Measurements from ENCODE around the gene RHEBL1.

RHEBL1 gene

GRCh38 chr12:49019120-49019430, 50.7 kb downstream of the RHEBL1 start:
- DNase-seq (ENCODE audit: extremely low spot score), result no peak
- ChIA-PET POLR2A (interaction anchor here (0.9 kb wide), 2 partner anchors 62 to 112 kb away, joined by 3 read pairs; partner anchors contain the start of genes ARF3 and TUBA1B), CTCF (interaction anchor here (1.0 to 1.7 kb wide), 3 partner anchors 11 to 73 kb away, joined by 5 to 8 read pairs (median 7); no protein-coding TSS in a partner anchor)
- TF ChIP-seq ZNF384 (IDR thresholded peaks at IDR 0.05) (no peak), ARNT (IDR thresholded peaks at IDR 0.05) (no peak), L3MBTL2 (conservative IDR thresholded peaks at IDR 0.05) (no peak), HDGF (IDR thresholded peaks at IDR 0.05; ENCODE audit: borderline replicate concordance) (no peak), FOXM1 (IDR thresholded peaks at IDR 0.05; ENCODE audit: borderline replicate concordance) (no peak), FOXK2 (IDR thresholded peaks at IDR 0.05) (no peak), ELF4 (IDR thresholded peaks at IDR 0.05) (no peak), SUZ12 (IDR thresholded peaks at IDR 0.05) (no peak), FOXA1 (IDR thresholded peaks at IDR 0.05) (no peak), NFRKB (IDR thresholded peaks at IDR 0.05) (no peak), LEF1 (IDR thresholded peaks at IDR 0.05; ENCODE audit: borderline replicate concordance) (no peak), CTBP1 (IDR thresholded peaks at IDR 0.05; ENCODE audit: borderline replicate concordance) (no peak), PKNOX1 (IDR thresholded peaks at IDR 0.05) (no peak), SP1 (IDR thresholded peaks at IDR 0.05) (no peak), BHLHE40 (IDR thresholded peaks at IDR 0.05; ENCODE audit: borderline replicate concordance) (no peak)

- CTCF ChIA-PET, result interaction anchor here (0.6 to 1.7 kb wide), 4 partner anchors 11 to 358 kb away, joined by 3 to 8 read pairs (median 3); no protein-coding TSS in a partner anchor
- POLR2A ChIA-PET, result interaction anchor here (0.7 to 2.3 kb wide), 9 partner anchors 9 to 61 kb away, joined by 3 to 17 read pairs (median 4); partner anchors contain the start of gene ARF3
These were observed 51.3 kb downstream of the RHEBL1 start, which contains the start of gene PRKAG1 for GRCh38 chr12:49018261-49019119. TSS of gene PRKAG1 (minus strand) at chr12:49018776. CDS start at chr12:49018740, 36 bp downstream.

GRCh38 chr12:49017891-49018260, 51.9 kb downstream of the RHEBL1 start:
- DNase-seq (ENCODE audit: extremely low spot score), result no peak
- ChIA-PET POLR2A (interaction anchor here (0.7 to 2.3 kb wide), 9 partner anchors 9 to 60 kb away, joined by 3 to 17 read pairs (median 4); partner anchors contain the start of gene ARF3), CTCF (interaction anchor here (0.6 to 1.1 kb wide), 3 partner anchors 13 to 358 kb away, joined by 3 read pairs; no protein-coding TSS in a partner anchor)
- TF ChIP-seq SP1 (IDR thresholded peaks at IDR 0.05) (no peak), LEF1 (IDR thresholded peaks at IDR 0.05; ENCODE audit: borderline replicate concordance) (no peak), TARDBP (IDR thresholded peaks at IDR 0.05) (no peak)

More at GRCh38 chr12:49018261-49019119, 51.3 kb downstream of the RHEBL1 start, which contains the start of gene PRKAG1:
- TF ChIP-seq PKNOX1 (IDR thresholded peaks at IDR 0.05) (no peak), ELF4 (IDR thresholded peaks at IDR 0.05) (0 out of 2 replicates have a peak, but pooled peaks have one; percentile 18), TARDBP (IDR thresholded peaks at IDR 0.05) (no peak), L3MBTL2 (conservative IDR thresholded peaks at IDR 0.05) (peak; percentile 47; the same call in 1 of the 2 replicates), NFRKB (IDR thresholded peaks at IDR 0.05) (no peak)
- peak; percentile 98 for DNase-seq (ENCODE audit: extremely low spot score)

GRCh38 chr12:49015196-49015595, 54.6 kb downstream of the RHEBL1 start:
- CTCF ChIA-PET, result interaction anchor here (0.8 kb wide), 1 partner anchor 27 kb away, joined by 5 read pairs; no protein-coding TSS in a partner anchor
- no peak for DNase-seq (ENCODE audit: extremely low spot score)
- POLR2A ChIA-PET, result interaction anchor here (0.6 kb wide), 1 partner anchor 118 kb away, joined by 3 read pairs; no protein-coding TSS in a partner anchor
- TF ChIP-seq FOXM1 (IDR thresholded peaks at IDR 0.05; ENCODE audit: borderline replicate concordance) (no peak), ARNT (IDR thresholded peaks at IDR 0.05) (no peak), FOXA1 (IDR thresholded peaks at IDR 0.05) (no peak), SP1 (IDR thresholded peaks at IDR 0.05) (no peak), LEF1 (IDR thresholded peaks at IDR 0.05; ENCODE audit: borderline replicate concordance) (no peak), ELF4 (IDR thresholded peaks at IDR 0.05) (no peak), FOXK2 (IDR thresholded peaks at IDR 0.05) (no peak), PKNOX1 (IDR thresholded peaks at IDR 0.05) (no peak), HDGF (IDR thresholded peaks at IDR 0.05; ENCODE audit: borderline replicate concordance) (no peak), NFRKB (IDR thresholded peaks at IDR 0.05) (no peak), SUZ12 (IDR thresholded peaks at IDR 0.05) (no peak), BHLHE40 (IDR thresholded peaks at IDR 0.05; ENCODE audit: borderline replicate concordance) (no peak), L3MBTL2 (conservative IDR thresholded peaks at IDR 0.05) (no peak), TARDBP (IDR thresholded peaks at IDR 0.05) (no peak), CTBP1 (IDR thresholded peaks at IDR 0.05; ENCODE audit: borderline replicate concordance) (no peak), ZNF384 (IDR thresholded peaks at IDR 0.05) (no peak)

All from HEK293T (cell line).